OCI-LY3 (cell line): ENCODE measurements around the gene CFAP57.

Experiments used
- H2AFZ ChIP-seq: fragments of 200-600, 300-600 bp; shearing (Covaris generic); 2 replicates; pipeline ENCODE4 v1.6.0; 2014; ENCODE audit warnings: antibody characterized with exemption, low read depth, low read length
- H3K27ac ChIP-seq: fragments of 200-600, 300-600 bp; sonication (generic); 2 replicates; pipeline ENCODE4 v1.5.1; 2014; ENCODE audit warnings: mild to moderate bottlenecking, low read length, moderate library complexity, mixed read lengths
- H3K27me3 ChIP-seq: fragments of 200-600, 300-600 bp; sonication (generic); 2 replicates; pipeline ENCODE4 v1.6.1; 2014; ENCODE audit warnings: low read depth, low read length, mixed read lengths
- H3K36me3 ChIP-seq: fragments of 200-600, 300-600 bp; sonication (generic); replicated peaks from 2 replicates; pipeline ENCODE3; 2014; ENCODE audit warnings: low read depth, low read length, mixed read lengths
- H3K4me1 ChIP-seq: fragments of 300-600, 200-600 bp; sonication (generic); 2 replicates; pipeline ENCODE4 v1.6.1; 2014; ENCODE audit warnings: low read length, mixed read lengths
- H3K4me2 ChIP-seq: fragments of 200-600, 300-600 bp; sonication (generic); 2 replicates; pipeline ENCODE4 v1.6.1; 2014; ENCODE audit warnings: low read length, mixed read lengths
- H3K4me3 ChIP-seq: fragments of 300-600, 200-600 bp; sonication (generic); 2 replicates; pipeline ENCODE4 v1.5.1; 2014; ENCODE audit warnings: antibody characterized with exemption, mild to moderate bottlenecking, low read length, moderate library complexity
- H3K79me2 ChIP-seq: fragments of 300-600, 200-600 bp; shearing (Covaris generic); 2 replicates; pipeline ENCODE4 v1.6.1; 2014; ENCODE audit warnings: mild to moderate bottlenecking, low read length, mixed read lengths
- H3K9ac ChIP-seq: fragments of 300-600, 200-600 bp; shearing (Covaris generic); 2 replicates; pipeline ENCODE4 v1.6.0; 2014; ENCODE audit warnings: mild to moderate bottlenecking, low read length, moderate library complexity
- H3K9me3 ChIP-seq: fragments of 200-600, 300-600 bp; shearing (Covaris generic); 2 replicates; pipeline ENCODE4 v1.6.1; 2014; ENCODE audit warnings: low read length, mixed read lengths; ENCODE audit not compliant: insufficient read depth
- H4K20me1 ChIP-seq: fragments of 200-600, 300-600 bp; sonication (generic); 2 replicates; pipeline ENCODE4 v1.6.1; 2016; ENCODE audit warnings: low read length, mixed read lengths; ENCODE audit not compliant: insufficient read depth
- EZH2phosphoT487 ChIP-seq: fragments of 200-600 bp; shearing (Covaris generic); IDR thresholded peaks from 2 replicates; pipeline ENCODE4 v1.6.1; 2018; ENCODE audit warnings: antibody characterized with exemption, mixed run types, low read depth
- TF ChIP-seq, protein P1 (sequence below): fragments of 200-600, 300-600 bp; sonication (generic); IDR thresholded peaks from 2 replicates; pipeline ENCODE4 v1.5.1; 2014; ENCODE audit warnings: antibody characterized with exemption, low read length, low read depth

The CFAP57 gene

DNA sequence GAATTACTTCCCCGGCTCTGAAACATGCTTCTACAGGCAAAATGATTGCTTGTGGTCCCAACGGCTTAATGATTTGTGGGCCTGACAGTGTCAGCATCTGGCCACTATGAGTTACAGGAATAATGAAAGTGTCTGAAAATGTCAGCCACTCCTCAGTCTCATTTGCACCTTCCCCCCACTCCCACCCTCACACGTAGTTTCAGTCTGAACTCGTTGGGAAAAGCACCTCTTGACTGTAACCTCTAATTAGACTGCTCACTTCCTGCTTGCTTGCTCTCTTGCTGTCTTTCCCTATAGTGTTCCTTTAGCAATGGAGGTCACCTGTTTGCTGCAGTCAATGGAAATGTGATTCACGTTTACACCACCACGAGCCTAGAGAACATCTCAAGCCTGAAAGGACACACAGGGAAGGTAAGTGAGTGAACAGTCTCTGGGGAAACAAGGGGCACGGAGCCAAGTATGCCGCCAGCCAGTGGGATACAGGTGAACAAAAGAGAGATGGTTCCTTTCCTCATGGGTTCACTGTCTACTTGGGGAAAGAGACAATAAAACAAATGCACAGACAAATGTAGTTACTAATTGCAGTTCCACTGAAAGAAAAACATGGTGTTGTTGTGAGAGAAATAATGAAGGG lies 27.1 kb downstream of the CFAP57 start:
- Histone ChIP-seq H3K36me3 (no peaks in the 10 kb centered on the region), H3K27ac (peak overlapping the region; percentile 41), H3K9ac (peak overlapping the region; percentile 43; the same call in 1 of the 2 replicates), H3K27me3 (no peaks in the 10 kb centered on the region), H3K79me2 (no peaks in the 10 kb centered on the region), H3K4me2 (peak overlapping the region; percentile 73), H3K4me1 (peaks cover 19% of the 10 kb centered on the region), H3K4me3 (peak overlapping the region; percentile 36), H3K9me3 (0 out of 2 replicates have a peak, but pooled peaks cover 9% of the 10 kb centered on the region), H2AFZ (peak overlapping the region; percentile 79), H4K20me1 (no peaks in the 10 kb centered on the region)
- TF ChIP-seq EZH2phosphoT487: no peak
- TF ChIP-seq, protein P1, sequence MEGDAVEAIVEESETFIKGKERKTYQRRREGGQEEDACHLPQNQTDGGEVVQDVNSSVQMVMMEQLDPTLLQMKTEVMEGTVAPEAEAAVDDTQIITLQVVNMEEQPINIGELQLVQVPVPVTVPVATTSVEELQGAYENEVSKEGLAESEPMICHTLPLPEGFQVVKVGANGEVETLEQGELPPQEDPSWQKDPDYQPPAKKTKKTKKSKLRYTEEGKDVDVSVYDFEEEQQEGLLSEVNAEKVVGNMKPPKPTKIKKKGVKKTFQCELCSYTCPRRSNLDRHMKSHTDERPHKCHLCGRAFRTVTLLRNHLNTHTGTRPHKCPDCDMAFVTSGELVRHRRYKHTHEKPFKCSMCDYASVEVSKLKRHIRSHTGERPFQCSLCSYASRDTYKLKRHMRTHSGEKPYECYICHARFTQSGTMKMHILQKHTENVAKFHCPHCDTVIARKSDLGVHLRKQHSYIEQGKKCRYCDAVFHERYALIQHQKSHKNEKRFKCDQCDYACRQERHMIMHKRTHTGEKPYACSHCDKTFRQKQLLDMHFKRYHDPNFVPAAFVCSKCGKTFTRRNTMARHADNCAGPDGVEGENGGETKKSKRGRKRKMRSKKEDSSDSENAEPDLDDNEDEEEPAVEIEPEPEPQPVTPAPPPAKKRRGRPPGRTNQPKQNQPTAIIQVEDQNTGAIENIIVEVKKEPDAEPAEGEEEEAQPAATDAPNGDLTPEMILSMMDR: no peak

DNA sequence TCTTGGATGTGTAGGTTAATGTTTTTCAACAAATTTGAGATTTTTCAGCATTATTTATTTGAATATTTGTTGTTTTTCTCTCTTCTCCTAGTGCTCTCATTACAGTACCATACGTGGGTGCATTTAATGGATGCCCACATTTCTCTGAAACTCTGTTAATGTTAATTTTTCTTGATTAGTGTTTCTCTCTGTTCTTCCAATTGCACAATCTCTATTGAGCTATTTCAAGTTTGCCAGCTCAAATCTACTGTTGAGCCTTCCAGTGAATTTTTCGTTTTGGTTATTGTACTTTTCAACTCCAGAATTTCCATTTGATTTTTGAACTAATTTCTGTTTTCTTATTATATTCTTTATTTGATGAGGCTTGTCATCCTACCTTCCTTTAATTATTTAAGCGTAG lies 31.7 kb downstream of the CFAP57 start:
- Histone ChIP-seq H3K4me1 (peaks cover 20% of the 10 kb centered on the region), H3K36me3 (no peaks in the 10 kb centered on the region), H4K20me1 (no peaks in the 10 kb centered on the region), H3K27ac (no peak overlapping the region), H3K9me3 (no peaks in the 10 kb centered on the region), H2AFZ (no peak overlapping the region), H3K4me2 (no peak overlapping the region), H3K79me2 (no peaks in the 10 kb centered on the region), H3K9ac (no peak overlapping the region), H3K27me3 (no peaks in the 10 kb centered on the region), H3K4me3 (no peak overlapping the region)
- TF ChIP-seq EZH2phosphoT487: no peak
- TF ChIP-seq, protein P1: no peak

DNA sequence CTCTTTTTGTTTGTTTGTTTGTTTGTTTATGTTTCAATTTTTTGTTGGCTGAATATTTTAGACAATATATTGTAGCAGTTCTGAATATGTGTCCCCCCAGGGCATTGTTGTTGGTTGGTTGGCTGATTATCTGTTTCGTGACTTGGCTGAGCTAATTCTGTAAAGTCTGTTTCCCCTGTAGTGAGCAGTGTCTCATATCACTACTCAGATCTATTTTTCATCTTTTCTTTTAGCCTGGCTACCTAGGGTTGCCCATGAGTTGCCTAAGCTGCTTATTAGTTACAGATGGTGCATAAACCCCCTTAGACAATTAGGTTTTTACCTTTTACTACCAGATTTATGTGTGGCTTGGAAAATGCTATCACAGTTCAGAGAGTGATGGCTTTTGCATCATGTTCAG lies 32.3 kb downstream of the CFAP57 start:
- no peak for TF ChIP-seq EZH2phosphoT487
- TF ChIP-seq, protein P1: no peak
- Histone ChIP-seq H3K9ac (no peak overlapping the region), H3K9me3 (no peaks in the 10 kb centered on the region), H4K20me1 (no peaks in the 10 kb centered on the region), H3K36me3 (no peaks in the 10 kb centered on the region), H3K27ac (no peak overlapping the region), H3K27me3 (no peaks in the 10 kb centered on the region), H3K4me3 (no peak overlapping the region), H3K4me2 (no peak overlapping the region), H3K4me1 (peaks cover 14% of the 10 kb centered on the region), H3K79me2 (no peaks in the 10 kb centered on the region), H2AFZ (no peak overlapping the region)

DNA sequence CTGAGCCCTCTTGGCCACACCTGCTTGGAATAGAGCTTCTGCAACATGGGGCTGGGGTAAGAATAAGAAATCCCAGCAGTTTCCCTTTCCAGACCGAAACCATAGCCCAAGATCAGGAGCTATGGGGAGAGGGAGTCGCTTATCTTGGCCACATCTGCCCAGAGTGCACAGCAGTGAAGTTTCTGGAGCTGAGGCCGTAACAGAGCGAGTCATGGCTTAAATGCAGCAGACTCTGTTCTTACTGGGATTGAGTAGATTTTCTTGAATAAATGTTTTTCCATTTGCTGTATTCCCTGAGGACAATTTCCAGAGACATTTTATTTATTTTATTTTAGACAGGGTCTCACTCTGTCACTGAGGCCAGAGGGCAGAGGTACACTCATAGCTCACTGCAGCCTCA lies 33.5 kb downstream of the CFAP57 start:
- Histone ChIP-seq H3K27ac (no peak overlapping the region), H4K20me1 (no peaks in the 10 kb centered on the region), H3K9ac (no peak overlapping the region), H3K27me3 (no peaks in the 10 kb centered on the region), H3K79me2 (no peaks in the 10 kb centered on the region), H3K9me3 (no peaks in the 10 kb centered on the region), H3K36me3 (no peaks in the 10 kb centered on the region), H3K4me3 (no peak overlapping the region), H3K4me2 (no peak overlapping the region), H2AFZ (no peak overlapping the region), H3K4me1 (peaks cover 10% of the 10 kb centered on the region)
- TF ChIP-seq EZH2phosphoT487: no peak
- TF ChIP-seq, protein P1: no peak
